SK-MEL-5 (cell line): ENCODE results near the gene SEZ6L2. TPM values are rescaled to one million over a fixed set of nuclear protein-coding genes. Genes with fewer than 3 reads are reported as not detected.
"Not testable (repeated sequence)": the region's sequence is repeated elsewhere in the genome, so short reads cannot be mapped to it uniquely, and the experiment has no call there.

Source experiments
- DNase-seq: peaks from one replicate; pipeline ENCODE4 v3.0.0-alpha.2; 2016; ENCODE audit warnings: low read depth, low spot score
- in situ Hi-C: cut with HindIII; loops from 2 replicates; pipeline ENCODE4 v1.10.0; 2016; ENCODE audit warnings: low sequenced_read_pairs, high pct_unique_total_duplicates, low pct_unique_long_range_greater_than_20kb
- total RNA-seq: library from RNA; depleted of rRNA; stranded (reverse); fragments of >200 nt; shearing (Covaris generic); gene quantifications from 2 replicates; pipeline ENCODE4 v1.2.3, GENCODE V29; 2014

The SEZ6L2 gene
- total RNA-seq, 1 experiment from 2014 or later: 8.7 TPM

DNA sequence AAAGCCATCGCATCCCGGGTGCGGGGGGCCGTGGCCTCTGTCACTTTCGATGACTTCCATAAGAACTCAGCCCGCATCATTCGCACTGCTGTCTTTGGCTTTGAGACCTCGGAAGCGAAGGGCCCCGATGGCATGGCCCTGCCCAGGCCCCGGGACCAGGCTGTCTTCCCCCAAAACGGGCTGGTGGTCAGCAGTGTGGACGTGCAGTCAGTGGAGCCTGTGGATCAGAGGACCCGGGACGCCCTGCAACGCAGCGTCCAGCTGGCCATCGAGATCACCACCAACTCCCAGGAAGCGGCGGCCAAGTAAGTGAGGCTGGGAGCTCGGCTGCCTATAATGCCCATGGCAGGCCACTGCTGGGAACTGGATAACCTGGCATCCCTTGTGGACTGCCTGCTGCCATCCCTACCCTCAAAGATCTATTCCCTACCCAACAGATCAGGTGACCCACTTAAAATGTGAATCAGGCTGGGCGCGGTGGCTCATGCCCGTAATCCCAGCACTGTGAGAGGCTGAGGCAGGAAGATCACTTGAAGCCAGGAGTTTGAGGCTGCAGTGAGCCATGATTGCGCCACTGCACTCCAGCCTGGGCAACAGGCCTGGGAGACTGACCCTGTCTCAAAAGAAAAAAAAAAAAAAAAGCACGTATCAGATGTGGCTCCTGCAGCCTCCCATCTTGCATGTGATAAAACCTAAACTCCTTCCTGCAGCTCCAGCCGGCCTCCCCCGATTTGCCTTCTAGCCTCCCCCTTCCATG lies 54.6 kb downstream of the SEZ6L2 start:
- in situ Hi-C loops: no loop called here
- DNase-seq: no peak

DNA sequence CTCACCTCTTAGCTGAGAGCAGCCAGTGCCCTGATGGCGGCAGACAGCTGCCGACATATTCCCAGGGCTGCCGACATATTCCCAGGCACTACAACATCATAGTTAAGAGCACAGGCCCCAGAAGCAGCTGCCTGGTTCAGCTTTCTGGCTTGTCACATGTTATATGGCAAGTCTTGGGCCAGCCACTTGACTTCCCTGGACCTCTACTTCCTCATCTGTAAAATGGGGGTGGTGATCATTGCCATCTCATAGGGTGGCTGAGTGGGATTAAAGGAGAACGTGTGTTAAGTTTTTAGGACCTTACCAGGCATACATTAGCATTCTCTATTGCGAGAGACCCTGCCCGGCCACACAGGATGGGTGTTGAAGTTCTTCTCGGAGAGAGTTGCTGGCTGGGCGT lies 55.4 kb downstream of the SEZ6L2 start:
- in situ Hi-C loops: no loop called here

DNA sequence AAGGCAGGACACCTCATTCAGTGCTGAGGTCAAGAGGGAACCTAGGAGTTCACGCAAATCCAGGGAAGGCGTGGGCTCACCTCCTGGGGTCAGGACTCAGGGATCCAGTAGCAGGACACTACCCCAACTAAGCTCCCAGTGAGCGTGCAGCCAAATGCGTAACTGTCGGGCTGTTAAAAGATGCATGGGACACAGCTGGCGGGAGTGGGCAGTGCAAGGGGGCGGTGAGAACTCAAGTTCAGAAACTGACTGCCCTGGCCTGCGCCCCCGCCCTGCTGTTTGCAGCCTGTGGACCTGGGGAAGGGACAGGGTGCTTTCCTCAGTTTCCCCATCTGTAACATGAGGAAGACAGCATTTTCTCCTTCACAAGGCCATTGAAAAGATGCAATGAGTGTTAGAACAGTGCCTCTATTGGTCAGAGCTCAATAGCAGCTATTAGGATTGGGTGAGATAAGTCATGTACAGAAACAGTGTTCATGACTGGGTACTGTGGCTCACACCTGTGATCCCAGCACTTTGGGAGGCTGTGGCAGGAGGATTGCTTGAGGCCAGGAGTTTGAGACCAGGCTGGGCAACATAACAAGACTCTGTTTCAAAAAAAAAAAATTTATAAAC lies 56.5 kb downstream of the SEZ6L2 start:
- no peak for DNase-seq
- in situ Hi-C loops: no loop called here

More for the DNA sequence above, 55.4 kb downstream of the SEZ6L2 start:
- no peak for DNase-seq

DNA sequence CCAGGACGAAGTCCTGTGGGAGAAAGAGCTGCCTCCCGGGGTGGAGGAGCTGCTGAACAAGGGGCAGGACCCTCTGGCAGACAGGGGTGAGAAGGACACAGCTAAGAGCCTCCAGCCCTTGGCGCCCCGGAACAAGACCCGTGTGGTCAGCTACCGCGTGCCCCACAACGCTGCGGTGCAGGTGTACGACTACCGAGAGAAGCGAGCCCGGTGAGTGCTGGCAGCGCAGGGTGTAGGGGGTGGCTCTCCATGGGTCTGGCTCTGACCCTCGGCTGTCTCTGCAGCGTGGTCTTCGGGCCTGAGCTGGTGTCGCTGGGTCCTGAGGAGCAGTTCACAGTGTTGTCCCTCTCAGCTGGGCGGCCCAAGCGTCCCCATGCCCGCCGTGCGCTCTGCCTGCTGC lies 57.7 kb downstream of the SEZ6L2 start:
- in situ Hi-C loops: no loop called here
- DNase-seq: no peak

DNA sequence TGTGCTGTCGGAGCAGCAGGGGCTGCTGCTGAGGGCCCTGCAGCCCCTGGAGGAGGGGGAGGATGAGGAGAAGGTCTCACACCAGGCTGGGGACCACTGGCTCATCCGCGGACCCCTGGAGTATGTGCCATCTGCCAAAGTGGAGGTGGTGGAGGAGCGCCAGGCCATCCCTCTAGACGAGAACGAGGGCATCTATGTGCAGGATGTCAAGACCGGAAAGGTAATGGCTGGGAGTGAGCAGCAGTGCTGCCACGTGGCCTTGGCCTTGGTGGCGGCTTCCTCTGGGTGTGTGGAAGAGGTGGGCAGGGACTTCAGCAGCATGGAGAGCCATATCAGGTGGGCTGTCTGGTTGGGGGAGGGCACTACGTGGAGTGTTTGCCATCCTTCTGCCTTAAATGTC lies 59.1 kb downstream of the SEZ6L2 start:
- in situ Hi-C loops: no loop called here
- DNase-seq: no peak

DNA sequence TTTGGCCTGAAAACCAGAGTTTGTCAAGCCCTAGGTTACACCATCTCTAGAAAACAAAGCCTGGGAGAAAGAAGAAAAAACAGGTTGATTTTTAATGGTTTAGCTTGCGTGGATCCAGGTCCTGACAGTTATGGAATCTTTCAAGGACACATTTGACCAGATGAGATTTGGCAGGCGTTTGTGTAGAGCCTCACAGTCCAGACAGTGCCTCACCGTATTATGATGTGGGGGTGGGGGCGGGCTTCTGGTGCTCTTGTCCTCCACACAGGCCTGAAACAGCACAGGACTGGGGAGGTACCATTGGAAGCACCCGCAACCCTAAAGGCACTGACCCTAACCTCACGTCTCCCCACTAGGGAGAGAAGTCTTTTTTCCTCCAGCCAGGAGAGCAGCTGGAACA lies 59.5 kb downstream of the SEZ6L2 start:
- in situ Hi-C loops: no loop called here
- DNase-seq: no peak

DNA sequence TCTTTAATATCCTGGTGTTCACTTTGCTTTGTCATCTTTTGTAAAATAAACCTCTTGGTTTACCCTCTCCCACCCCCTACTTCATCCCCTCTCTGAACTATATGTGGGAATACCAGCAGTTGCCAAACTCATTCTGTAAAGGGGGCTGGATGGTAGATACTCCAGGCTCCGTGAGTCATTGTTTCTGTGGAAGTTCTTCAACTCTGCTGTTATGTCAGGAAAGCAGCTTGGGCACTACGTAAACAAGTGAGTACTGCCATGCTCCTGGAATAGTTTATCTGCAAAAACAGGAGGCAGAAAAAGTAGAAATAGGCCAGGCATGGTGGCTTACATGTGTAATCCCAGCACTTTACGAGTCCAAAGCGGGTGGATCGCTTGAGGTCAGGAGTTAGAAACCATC lies 61.5 kb downstream of the SEZ6L2 start:
- no peak for DNase-seq
- in situ Hi-C loops: no loop called here

DNA sequence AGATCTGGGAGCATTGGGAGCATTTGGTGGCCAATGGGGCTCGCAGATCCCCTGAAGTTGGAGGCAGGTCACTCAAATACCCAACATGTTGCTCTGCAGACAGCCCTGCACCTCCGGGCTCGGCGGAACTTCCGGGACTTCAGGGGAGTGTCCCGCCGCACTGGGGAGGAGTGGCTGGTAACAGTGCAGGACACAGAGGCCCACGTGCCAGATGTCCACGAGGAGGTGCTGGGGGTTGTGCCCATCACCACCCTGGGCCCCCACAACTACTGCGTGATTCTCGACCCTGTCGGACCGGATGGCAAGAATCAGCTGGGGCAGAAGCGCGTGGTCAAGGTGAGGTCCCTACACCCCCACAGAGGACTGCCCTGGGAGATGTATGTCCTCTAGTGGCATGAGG lies 62.7 kb downstream of the SEZ6L2 start:
- no peak for DNase-seq
- in situ Hi-C loops: no loop called here

DNA sequence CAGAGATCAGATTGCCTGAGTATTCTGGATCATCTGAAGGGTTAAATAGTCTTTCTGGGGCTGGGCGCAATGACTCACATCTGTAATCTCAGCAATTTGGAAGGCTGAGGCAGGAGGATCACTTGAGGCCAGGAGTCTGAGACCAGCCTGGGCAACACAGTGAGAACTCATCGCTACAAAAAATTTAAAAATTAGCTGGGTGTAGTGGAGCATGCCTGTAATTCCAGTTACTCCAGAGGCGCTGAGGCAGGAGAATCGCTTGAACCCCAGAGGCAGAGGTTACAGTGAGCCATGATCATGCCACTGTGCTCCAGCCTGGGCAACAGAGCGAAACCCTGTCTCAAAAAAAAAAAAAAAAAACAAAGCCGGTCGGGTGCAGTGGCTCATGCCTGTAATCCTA lies 63.4 kb downstream of the SEZ6L2 start:
- in situ Hi-C loops: no loop called here

DNA sequence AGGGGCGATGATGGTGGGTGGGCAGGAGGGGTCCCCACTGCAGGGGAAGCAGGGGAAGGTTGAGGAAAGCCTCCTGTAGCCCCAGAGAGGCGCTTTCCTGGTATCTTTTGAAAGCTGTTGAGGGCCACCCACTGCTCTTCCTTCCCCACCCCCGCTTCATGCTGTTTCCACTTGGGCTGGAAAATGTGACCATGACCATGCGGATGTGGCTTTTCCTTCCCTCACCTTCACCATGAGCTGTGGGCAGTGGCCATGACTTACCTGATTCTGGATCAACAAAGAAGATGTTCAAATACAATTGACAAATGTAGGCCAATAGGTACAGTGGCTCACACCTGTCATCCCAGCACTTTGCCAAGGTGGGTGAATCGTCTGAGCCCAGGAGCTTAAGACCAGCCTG lies 65.3 kb downstream of the SEZ6L2 start:
- in situ Hi-C loops: no loop called here

More for the DNA sequence above, 63.4 kb downstream of the SEZ6L2 start:
- no peak for DNase-seq

DNA sequence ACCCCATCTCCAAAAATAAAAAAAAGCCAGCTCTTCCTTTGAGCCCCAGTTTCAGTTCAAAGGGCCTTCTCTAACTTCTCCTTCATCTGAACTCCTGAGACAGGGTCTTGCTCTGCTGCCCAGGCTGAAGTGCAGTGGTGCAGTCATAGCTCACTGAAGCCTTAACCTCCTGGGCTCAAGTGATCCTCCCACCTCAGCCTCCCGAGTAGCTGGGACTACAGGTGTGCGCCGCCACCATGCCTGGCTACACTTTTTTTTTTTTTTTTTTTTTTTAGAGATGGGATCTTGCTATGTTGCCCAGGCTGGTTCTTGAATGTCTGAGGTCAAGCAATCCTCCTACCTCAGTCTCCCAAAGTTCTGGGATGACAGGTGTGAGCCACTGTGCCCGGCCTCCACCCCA lies 66.1 kb downstream of the SEZ6L2 start:
- in situ Hi-C loops, DNase-seq: not testable (repeated sequence)

More for the DNA sequence above, 65.3 kb downstream of the SEZ6L2 start:
- no peak for DNase-seq

DNA sequence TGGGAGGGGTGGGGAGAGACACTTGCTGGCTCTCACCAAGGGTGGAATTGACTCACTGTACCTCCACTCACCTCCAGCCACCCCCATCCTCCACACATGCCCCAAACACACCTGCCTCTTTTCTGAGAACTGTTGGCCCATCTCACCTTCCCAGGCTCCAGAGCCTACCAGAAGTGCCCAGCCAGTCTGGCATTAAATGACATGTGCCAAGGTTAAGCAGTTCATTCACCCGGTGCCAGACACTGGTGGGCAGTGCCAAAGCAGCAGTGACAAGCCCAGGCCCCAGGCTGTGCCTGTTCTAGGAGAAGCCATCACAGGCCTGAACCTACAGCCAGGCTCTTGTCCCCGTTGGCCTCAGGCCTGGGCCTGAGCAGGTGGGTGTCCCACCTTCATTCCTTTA lies 67.9 kb downstream of the SEZ6L2 start:
- DNase-seq: no peak
- in situ Hi-C loops: no loop called here

DNA sequence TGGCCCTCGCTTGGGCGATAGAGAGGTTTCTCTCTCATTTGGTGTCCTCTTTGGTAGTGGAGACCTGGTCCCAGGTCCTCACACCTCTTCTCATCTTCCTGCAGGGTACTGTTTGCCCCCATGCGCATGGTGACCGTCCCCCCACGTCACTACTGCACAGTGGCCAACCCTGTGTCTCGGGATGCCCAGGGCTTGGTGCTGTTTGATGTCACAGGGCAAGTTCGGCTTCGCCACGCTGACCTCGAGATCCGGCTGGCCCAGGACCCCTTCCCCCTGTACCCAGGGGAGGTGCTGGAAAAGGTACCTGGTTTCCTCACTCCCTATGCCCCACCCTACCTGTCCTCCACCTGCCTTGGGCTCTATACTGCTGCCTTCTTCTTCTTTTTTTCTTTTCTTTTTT lies 68.6 kb downstream of the SEZ6L2 start:
- in situ Hi-C loops: no loop called here
- DNase-seq: no peak

DNA sequence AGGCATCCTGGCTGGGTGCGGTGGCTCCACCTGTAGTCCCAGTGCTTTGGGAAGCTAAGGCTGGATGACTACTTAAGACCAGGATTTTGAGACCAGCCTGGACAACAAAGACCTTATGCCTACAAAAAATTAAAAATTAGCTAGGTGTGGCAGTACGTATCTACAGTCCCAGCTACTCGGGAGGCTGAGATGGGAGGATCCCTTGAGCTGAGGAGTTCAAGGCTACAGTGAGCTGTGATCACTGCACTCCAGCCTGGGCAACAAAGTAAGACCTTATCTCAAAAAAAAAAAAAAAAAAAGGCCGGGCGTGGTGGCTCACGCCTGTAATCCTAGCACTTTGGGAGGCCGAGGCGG lies 73.0 kb downstream of the SEZ6L2 start:
- DNase-seq: no peak
- in situ Hi-C loops: no loop called here

DNA sequence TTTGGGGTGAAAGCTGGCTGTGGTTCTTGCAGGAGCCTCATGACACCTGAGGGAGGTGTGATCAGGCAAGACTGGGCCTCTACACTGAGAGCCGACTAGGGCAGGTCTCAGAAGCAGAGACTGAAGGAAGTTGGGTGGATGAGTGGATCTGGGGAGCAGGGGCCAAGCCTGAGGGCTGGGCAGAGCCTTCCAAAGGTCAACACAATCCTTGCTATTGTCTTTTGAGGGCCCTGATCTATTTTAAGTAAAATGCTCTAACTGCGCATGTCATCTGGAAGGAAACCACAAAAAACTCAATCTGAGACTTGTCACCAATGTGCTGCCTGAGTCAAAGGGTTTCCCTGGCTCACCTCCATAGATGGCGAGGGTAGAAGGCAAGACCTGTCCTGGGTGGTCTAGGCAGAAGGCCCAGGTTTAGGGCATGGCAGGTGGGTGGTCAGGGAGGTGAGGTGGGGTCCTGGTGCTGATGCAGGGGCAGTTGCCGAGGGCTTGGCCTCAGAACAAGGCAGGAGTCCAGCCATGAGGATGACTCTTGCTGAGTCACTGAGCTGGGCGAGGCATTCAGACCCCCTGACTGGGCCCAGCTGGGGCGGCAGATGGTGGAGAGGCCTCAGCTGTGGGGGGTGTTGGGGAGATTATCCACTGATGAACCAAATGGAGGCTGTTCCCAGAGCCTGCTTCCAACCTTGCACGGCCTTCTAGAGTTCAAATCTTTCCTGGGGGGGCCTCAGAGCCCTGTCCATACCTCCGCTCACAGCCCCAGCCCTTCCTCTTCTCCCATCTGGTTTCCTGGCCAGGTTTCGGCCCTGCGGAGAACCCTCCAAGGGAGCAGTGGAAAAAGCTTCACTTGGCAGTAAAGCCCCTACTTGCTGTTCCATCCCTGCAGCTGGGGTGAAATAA lies 74.0 kb downstream of the SEZ6L2 start:
- in situ Hi-C loops: no loop called here
- DNase-seq: no peak

DNA sequence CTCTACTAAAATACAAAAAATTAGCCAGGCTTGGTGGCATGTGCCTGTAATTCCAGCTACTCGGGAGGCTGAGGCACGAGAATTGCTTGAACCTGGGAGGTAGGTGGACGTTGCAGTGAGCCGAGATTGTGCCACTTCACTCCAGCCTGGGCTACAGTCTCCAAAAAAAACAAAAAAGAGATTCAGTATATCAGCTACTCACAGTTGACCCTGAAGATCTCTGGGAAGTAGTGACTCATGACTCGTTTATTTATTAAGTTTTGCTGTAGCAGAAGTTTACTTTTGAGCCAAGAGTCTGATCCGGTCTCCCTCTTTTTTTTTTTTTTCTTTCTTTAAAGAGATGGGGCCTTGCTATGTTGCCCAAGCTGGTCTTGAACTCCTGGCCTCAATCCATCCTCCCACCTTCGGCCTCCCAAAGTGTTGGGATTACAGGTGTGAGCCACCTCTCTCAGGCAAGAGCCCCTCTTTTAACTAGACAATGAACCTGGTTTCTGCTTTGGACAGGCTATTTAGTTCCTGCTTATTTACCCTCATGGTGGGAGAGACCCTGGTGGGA lies 74.7 kb downstream of the SEZ6L2 start:
- DNase-seq: no peak
- in situ Hi-C loops: no loop called here

DNA sequence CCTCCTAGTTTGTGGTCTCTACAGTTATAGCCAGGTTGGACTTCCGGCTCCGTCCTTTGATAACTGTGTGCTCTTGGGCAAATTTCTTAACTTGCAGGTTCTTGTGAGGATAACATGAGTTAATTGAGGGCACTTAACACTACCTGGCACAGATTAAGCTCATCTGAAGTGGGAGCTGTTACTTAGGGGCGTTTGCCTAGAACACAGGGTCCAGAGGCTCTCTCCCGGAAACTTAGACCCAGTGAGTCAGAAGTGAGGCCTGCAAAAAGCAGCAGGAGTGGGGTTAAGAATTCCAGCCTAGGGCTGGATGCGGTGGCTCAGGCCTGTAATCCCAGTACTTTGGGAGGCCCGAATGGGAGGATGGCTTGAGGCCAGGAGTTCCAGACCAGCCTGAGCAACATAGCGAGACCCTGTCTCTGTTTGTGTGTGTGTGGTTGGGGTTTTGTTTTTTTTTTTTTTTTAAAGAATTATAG lies 77.7 kb downstream of the SEZ6L2 start:
- in situ Hi-C loops: no loop called here
- DNase-seq: no peak
